ENCODE measurements around the gene GALT.
"Not testable (repeated sequence)": the region's sequence is repeated elsewhere in the genome, so short reads cannot be mapped to it uniquely, and the experiment has no call there.

GALT gene

GRCh38 chr9:34636791-34637355 is 9.6 kb upstream of the GALT start:
- Histone ChIP-seq H3K27ac (ENCODE audit: low read depth, low read length) (peak overlapping the region; percentile 16), H3K4me3 (ENCODE audit: low read depth in 1 of 5, low read length in 5 of 5) (peak overlapping the region; percentile 68 to 92 (median 79)), H3K27me3 (ENCODE audit: control insufficient read depth in 5 of 5, insufficient read depth in 4 of 5, low read length in 5 of 5) (no peaks in the 10 kb centered on the region), H3K9ac (ENCODE audit: low read length in 5 of 5) (peak overlapping the region in 4 of 5 donors; percentile 75 to 88 (median 86)), H3K4me1 (ENCODE audit: control insufficient read depth in 5 of 5, insufficient read depth in 5 of 5, low read length in 5 of 5) (peaks cover 2 to 26% (median 25%) of the 10 kb centered on the region in 5 donors), H3K36me3 (ENCODE audit: control insufficient read depth in 5 of 5, insufficient read depth in 5 of 5, low read length in 5 of 5) (peaks cover 0 to 10% (median 8%) of the 10 kb centered on the region in 5 donors), H3K9me3 (ENCODE audit: control insufficient read depth in 5 of 5, low read length in 5 of 5) (no peaks in the 10 kb centered on the region)

GRCh38 chr9:34637356-34638137 is 8.9 kb upstream of the GALT start, which contains the start of gene SIGMAR1:
SIGMAR1 (minus strand) TSS chr9:34637787; CDS start chr9:34637697, 90 bp downstream.
- H3K4me1 ChIP-seq (ENCODE audit: control insufficient read depth in 5 of 5, insufficient read depth in 5 of 5, low read length in 5 of 5), result peaks cover 2 to 26% (median 25%) of the 10 kb centered on the region in 5 donors
- H3K9me3 ChIP-seq (ENCODE audit: control insufficient read depth in 5 of 5, low read length in 5 of 5), result no peaks in the 10 kb centered on the region
- H3K27ac ChIP-seq (ENCODE audit: low read depth, low read length), result peak within 1 kb of the TSS; percentile 60
- peak within 1 kb of the TSS; percentile 73 to 92 (median 84) for H3K4me3 ChIP-seq (ENCODE audit: low read depth in 1 of 5, low read length in 5 of 5)
- peaks cover 0 to 10% (median 8%) of the 10 kb centered on the region in 5 donors for H3K36me3 ChIP-seq (ENCODE audit: control insufficient read depth in 5 of 5, insufficient read depth in 5 of 5, low read length in 5 of 5)
- no peaks in the 10 kb centered on the region for H3K27me3 ChIP-seq (ENCODE audit: control insufficient read depth in 5 of 5, insufficient read depth in 4 of 5, low read length in 5 of 5)
- peak within 1 kb of the TSS; percentile 73 to 89 (median 86) for H3K9ac ChIP-seq (ENCODE audit: low read length in 5 of 5)

GRCh38 chr9:34638138-34638445 is 8.4 kb upstream of the GALT start:
- Histone ChIP-seq H3K27ac (ENCODE audit: low read depth, low read length) (peak overlapping the region; percentile 60), H3K4me1 (ENCODE audit: control insufficient read depth in 5 of 5, insufficient read depth in 5 of 5, low read length in 5 of 5) (peaks cover 2 to 26% (median 25%) of the 10 kb centered on the region in 5 donors), H3K9ac (ENCODE audit: low read length in 5 of 5) (peak overlapping the region; percentile 73 to 89 (median 86)), H3K9me3 (ENCODE audit: control insufficient read depth in 5 of 5, low read length in 5 of 5) (no peaks in the 10 kb centered on the region), H3K4me3 (ENCODE audit: low read depth in 1 of 5, low read length in 5 of 5) (peak overlapping the region; percentile 73 to 92 (median 84)), H3K27me3 (ENCODE audit: control insufficient read depth in 5 of 5, insufficient read depth in 4 of 5, low read length in 5 of 5) (no peaks in the 10 kb centered on the region), H3K36me3 (ENCODE audit: control insufficient read depth in 5 of 5, insufficient read depth in 5 of 5, low read length in 5 of 5) (peaks cover 0 to 10% (median 8%) of the 10 kb centered on the region in 5 donors)

DNA sequence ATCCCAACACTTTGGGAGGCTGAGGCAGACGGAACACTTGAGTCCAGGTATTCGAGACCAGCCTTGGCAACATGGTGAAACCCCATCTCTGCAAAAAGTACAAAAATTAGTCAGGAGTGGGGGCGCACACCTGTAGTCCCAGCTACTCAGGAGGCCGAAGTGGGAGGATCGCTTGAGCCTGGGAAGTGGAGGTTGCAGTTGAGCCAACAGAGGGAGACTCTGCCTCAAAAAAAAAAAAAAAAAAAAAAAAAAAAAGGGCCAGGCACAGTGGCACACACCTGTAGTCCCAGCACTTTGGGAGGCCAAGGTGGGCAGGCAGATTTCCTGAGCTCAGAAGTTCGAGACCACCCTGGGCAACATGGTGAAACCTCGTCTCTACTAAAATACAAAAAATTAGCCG is 7.2 kb upstream of the GALT start:
- peaks cover 2 to 26% (median 25%) of the 10 kb centered on the region in 5 donors for H3K4me1 ChIP-seq (ENCODE audit: control insufficient read depth in 5 of 5, insufficient read depth in 5 of 5, low read length in 5 of 5)
- H3K9me3 ChIP-seq (ENCODE audit: control insufficient read depth in 5 of 5, low read length in 5 of 5); H3K27ac ChIP-seq (ENCODE audit: low read depth, low read length); H3K36me3 ChIP-seq (ENCODE audit: control insufficient read depth in 5 of 5, insufficient read depth in 5 of 5, low read length in 5 of 5); H3K27me3 ChIP-seq (ENCODE audit: control insufficient read depth in 5 of 5, insufficient read depth in 4 of 5, low read length in 5 of 5); H3K9ac ChIP-seq (ENCODE audit: low read length in 5 of 5); H3K4me3 ChIP-seq (ENCODE audit: low read depth in 1 of 5, low read length in 5 of 5): not testable (repeated sequence)

- Histone ChIP-seq H3K9ac (ENCODE audit: low read length in 5 of 5) (no peak overlapping the region), H3K4me1 (ENCODE audit: control insufficient read depth in 5 of 5, insufficient read depth in 5 of 5, low read length in 5 of 5) (peaks cover 10 to 34% (median 25%) of the 10 kb centered on the region in 5 donors), H3K27ac (ENCODE audit: low read depth, low read length) (no peak overlapping the region), H3K9me3 (ENCODE audit: control insufficient read depth in 5 of 5, low read length in 5 of 5) (no peaks in the 10 kb centered on the region), H3K36me3 (ENCODE audit: control insufficient read depth in 5 of 5, insufficient read depth in 5 of 5, low read length in 5 of 5) (no peaks in the 10 kb centered on the region), H3K4me3 (ENCODE audit: low read depth in 1 of 5, low read length in 5 of 5) (no peak overlapping the region), H3K27me3 (ENCODE audit: control insufficient read depth in 5 of 5, insufficient read depth in 4 of 5, low read length in 5 of 5) (no peaks in the 10 kb centered on the region)
These were observed 3.8 kb upstream of the GALT start for GRCh38 chr9:34642679-34643078.

DNA sequence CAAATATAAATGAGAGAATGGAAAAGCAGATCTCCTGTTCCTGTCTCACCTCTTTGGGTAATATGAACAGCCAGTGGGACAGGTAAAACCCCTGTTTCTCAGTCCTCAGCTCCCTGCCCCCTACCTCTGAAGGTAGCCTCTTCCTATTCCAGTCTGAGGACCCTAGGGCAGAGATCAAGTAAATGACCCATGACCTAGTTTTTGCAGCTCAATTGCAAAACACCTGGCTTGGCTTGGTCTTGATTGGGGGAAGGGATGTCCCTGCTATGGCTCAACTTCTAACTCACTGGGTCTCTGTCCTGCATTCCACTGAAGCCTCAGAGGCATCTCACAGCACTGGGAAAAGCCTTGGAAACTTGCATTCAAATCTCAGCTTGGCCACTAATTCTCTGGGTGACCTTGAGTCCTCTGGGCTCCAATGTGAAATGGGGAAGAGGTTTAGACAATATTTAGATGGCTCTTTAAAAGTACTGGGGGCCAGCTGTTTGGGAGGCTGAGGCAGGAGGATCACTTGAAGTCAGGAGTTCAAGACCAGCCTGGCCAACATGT is 1.6 kb upstream of the GALT start:
- Histone ChIP-seq H3K4me1 (ENCODE audit: control insufficient read depth in 5 of 5, insufficient read depth in 5 of 5, low read length in 5 of 5) (peaks cover 8 to 30% (median 22%) of the 10 kb centered on the region in 5 donors), H3K36me3 (ENCODE audit: control insufficient read depth in 5 of 5, insufficient read depth in 5 of 5, low read length in 5 of 5) (peaks cover 0 to 20% (median 17%) of the 10 kb centered on the region in 5 donors), H3K4me3 (ENCODE audit: low read depth in 1 of 5, low read length in 5 of 5) (no peak overlapping the region), H3K27ac (ENCODE audit: low read depth, low read length) (no peak overlapping the region), H3K9ac (ENCODE audit: low read length in 5 of 5) (no peak overlapping the region), H3K9me3 (ENCODE audit: control insufficient read depth in 5 of 5, low read length in 5 of 5) (no peaks in the 10 kb centered on the region), H3K27me3 (ENCODE audit: control insufficient read depth in 5 of 5, insufficient read depth in 4 of 5, low read length in 5 of 5) (no peaks in the 10 kb centered on the region)

GRCh38 chr9:34647084-34647403 is 569 bp downstream of the GALT start:
- H3K4me1 ChIP-seq (ENCODE audit: control insufficient read depth in 5 of 5, insufficient read depth in 5 of 5, low read length in 5 of 5), result peaks cover 12 to 44% (median 35%) of the 10 kb centered on the region in 5 donors
- H3K36me3 ChIP-seq (ENCODE audit: control insufficient read depth in 5 of 5, insufficient read depth in 5 of 5, low read length in 5 of 5), result peaks cover 0 to 24% (median 22%) of the 10 kb centered on the region in 5 donors
- peak overlapping the region; percentile 54 to 93 (median 91) for H3K9ac ChIP-seq (ENCODE audit: low read length in 5 of 5)
- H3K27ac ChIP-seq (ENCODE audit: low read depth, low read length), result peak overlapping the region; percentile 76
- no peaks in the 10 kb centered on the region for H3K9me3 ChIP-seq (ENCODE audit: control insufficient read depth in 5 of 5, low read length in 5 of 5)
- peak overlapping the region; percentile 81 to 94 (median 89) for H3K4me3 ChIP-seq (ENCODE audit: low read depth in 1 of 5, low read length in 5 of 5)
- H3K27me3 ChIP-seq (ENCODE audit: control insufficient read depth in 5 of 5, insufficient read depth in 4 of 5, low read length in 5 of 5), result no peaks in the 10 kb centered on the region

DNA sequence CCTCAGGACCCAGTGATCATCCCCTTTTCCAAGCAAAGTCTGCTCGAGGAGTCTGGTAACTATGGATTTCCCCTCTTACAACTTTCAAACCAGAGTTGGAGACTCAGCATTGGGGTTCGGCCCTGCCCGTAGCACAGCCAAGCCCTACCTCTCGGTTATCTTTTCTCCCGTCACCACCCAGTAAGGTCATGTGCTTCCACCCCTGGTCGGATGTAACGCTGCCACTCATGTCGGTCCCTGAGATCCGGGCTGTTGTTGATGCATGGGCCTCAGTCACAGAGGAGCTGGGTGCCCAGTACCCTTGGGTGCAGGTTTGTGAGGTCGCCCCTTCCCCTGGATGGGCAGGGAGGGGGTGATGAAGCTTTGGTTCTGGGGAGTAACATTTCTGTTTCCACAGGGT is 1.2 kb downstream of the GALT start:
- Histone ChIP-seq H3K27me3 (ENCODE audit: control insufficient read depth in 5 of 5, insufficient read depth in 4 of 5, low read length in 5 of 5) (no peaks in the 10 kb centered on the region), H3K4me3 (ENCODE audit: low read depth in 1 of 5, low read length in 5 of 5) (peak overlapping the region; percentile 81 to 94 (median 89)), H3K9me3 (ENCODE audit: control insufficient read depth in 5 of 5, low read length in 5 of 5) (no peaks in the 10 kb centered on the region), H3K4me1 (ENCODE audit: control insufficient read depth in 5 of 5, insufficient read depth in 5 of 5, low read length in 5 of 5) (peaks cover 18 to 50% (median 41%) of the 10 kb centered on the region in 5 donors), H3K36me3 (ENCODE audit: control insufficient read depth in 5 of 5, insufficient read depth in 5 of 5, low read length in 5 of 5) (peaks cover 0 to 24% (median 22%) of the 10 kb centered on the region in 5 donors), H3K9ac (ENCODE audit: low read length in 5 of 5) (peak overlapping the region; percentile 33 to 93 (median 91)), H3K27ac (ENCODE audit: low read depth, low read length) (peak overlapping the region; percentile 76)

- peaks cover 23 to 60% (median 52%) of the 10 kb centered on the region in 5 donors for H3K4me1 ChIP-seq (ENCODE audit: control insufficient read depth in 5 of 5, insufficient read depth in 5 of 5, low read length in 5 of 5)
- no peaks in the 10 kb centered on the region for H3K9me3 ChIP-seq (ENCODE audit: control insufficient read depth in 5 of 5, low read length in 5 of 5)
- H3K27ac ChIP-seq (ENCODE audit: low read depth, low read length), result no peak overlapping the region
- H3K9ac ChIP-seq (ENCODE audit: low read length in 5 of 5), result no peak overlapping the region
- no peaks in the 10 kb centered on the region for H3K27me3 ChIP-seq (ENCODE audit: control insufficient read depth in 5 of 5, insufficient read depth in 4 of 5, low read length in 5 of 5)
- H3K4me3 ChIP-seq (ENCODE audit: low read depth in 1 of 5, low read length in 5 of 5), result no peak overlapping the region
- peaks cover 0 to 24% (median 22%) of the 10 kb centered on the region in 5 donors for H3K36me3 ChIP-seq (ENCODE audit: control insufficient read depth in 5 of 5, insufficient read depth in 5 of 5, low read length in 5 of 5)
These were observed 2.2 kb downstream of the GALT start for GRCh38 chr9:34648673-34649072.

- Histone ChIP-seq H3K36me3 (ENCODE audit: control insufficient read depth in 5 of 5, insufficient read depth in 5 of 5, low read length in 5 of 5) (peaks cover 0 to 24% (median 22%) of the 10 kb centered on the region in 5 donors), H3K4me3 (ENCODE audit: low read depth in 1 of 5, low read length in 5 of 5) (peak overlapping the region in 1 of 5 donors; percentile 0), H3K9me3 (ENCODE audit: control insufficient read depth in 5 of 5, low read length in 5 of 5) (no peaks in the 10 kb centered on the region), H3K27ac (ENCODE audit: low read depth, low read length) (peak overlapping the region; percentile 93), H3K4me1 (ENCODE audit: control insufficient read depth in 5 of 5, insufficient read depth in 5 of 5, low read length in 5 of 5) (peaks cover 27 to 72% (median 70%) of the 10 kb centered on the region in 5 donors), H3K9ac (ENCODE audit: low read length in 5 of 5) (peak overlapping the region in 2 of 5 donors; percentile 8 to 17), H3K27me3 (ENCODE audit: control insufficient read depth in 5 of 5, insufficient read depth in 4 of 5, low read length in 5 of 5) (no peaks in the 10 kb centered on the region)
These were observed 4.3 kb downstream of the GALT start for GRCh38 chr9:34650816-34651215.
